Tibial artery (tissue), 4 donors: ENCODE results near the gene COX4I1.

ENCODE experiments used
- DNase-seq, 2 donors: peaks; one replicate each; pipeline ENCODE4 v3.0.0-alpha.2; 2019
- H3K27ac ChIP-seq, 2 donors: fragments of 200-600 bp; sonication (generic) in 1 of 2; 1 replicate in 1 of 2; 2 replicates in 1 of 2; pipeline ENCODE4 v1.5.1; 2018 to 2019; ENCODE audit warnings: mild to moderate bottlenecking in 1 of 2
- H3K27me3 ChIP-seq, 2 donors: fragments of 200-600 bp; sonication (generic) in 1 of 2; one replicate each; pipeline versions ENCODE4 v1.5.1 to v1.6.0; 2016 to 2019
- H3K36me3 ChIP-seq, 3 donors: fragments of 200-600 bp; sonication (generic) in 2 of 3; one replicate each; pipeline ENCODE4 v1.5.1; 2016 to 2019; ENCODE audit warnings: mild to moderate bottlenecking in 2 of 3
- H3K4me1 ChIP-seq, 4 donors: fragments of 200-600 bp; sonication (generic) in 2 of 4; 1 replicate in 3 of 4; 2 replicates in 1 of 4; pipeline ENCODE4 v1.5.1; 2016 to 2019
- H3K4me3 ChIP-seq, 2 donors: fragments of 200-600 bp; sonication (generic) in 1 of 2; 1 replicate in 1 of 2; 2 replicates in 1 of 2; pipeline ENCODE4 v1.5.1; 2018 to 2019; ENCODE audit warnings: mild to moderate bottlenecking in 2 of 2
- H3K9me3 ChIP-seq, 3 donors: fragments of 200-600 bp; sonication (generic) in 1 of 3; one replicate each; pipeline ENCODE4 v1.5.1; 2016 to 2019
- intact Hi-C: fragments of 100-400 bp; cut with DNase I; formaldehyde crosslinking; loops from one replicate; pipeline ENCODE4 v1.15.0; 2023; ENCODE audit warnings: low total_unique reads
- TF ChIP-seq, protein P1 (sequence below), 2 experiments: fragments of 200-600 bp in 1 of 2; fragments of 450-650 bp in 1 of 2; IDR thresholded peaks; one replicate each; pipeline ENCODE4 v1.5.1; 2017 to 2019; ENCODE audit warnings: antibody characterized with exemption in 2 of 2, mild to moderate bottlenecking in 1 of 2, moderate library complexity in 1 of 2

COX4I1 gene

DNA sequence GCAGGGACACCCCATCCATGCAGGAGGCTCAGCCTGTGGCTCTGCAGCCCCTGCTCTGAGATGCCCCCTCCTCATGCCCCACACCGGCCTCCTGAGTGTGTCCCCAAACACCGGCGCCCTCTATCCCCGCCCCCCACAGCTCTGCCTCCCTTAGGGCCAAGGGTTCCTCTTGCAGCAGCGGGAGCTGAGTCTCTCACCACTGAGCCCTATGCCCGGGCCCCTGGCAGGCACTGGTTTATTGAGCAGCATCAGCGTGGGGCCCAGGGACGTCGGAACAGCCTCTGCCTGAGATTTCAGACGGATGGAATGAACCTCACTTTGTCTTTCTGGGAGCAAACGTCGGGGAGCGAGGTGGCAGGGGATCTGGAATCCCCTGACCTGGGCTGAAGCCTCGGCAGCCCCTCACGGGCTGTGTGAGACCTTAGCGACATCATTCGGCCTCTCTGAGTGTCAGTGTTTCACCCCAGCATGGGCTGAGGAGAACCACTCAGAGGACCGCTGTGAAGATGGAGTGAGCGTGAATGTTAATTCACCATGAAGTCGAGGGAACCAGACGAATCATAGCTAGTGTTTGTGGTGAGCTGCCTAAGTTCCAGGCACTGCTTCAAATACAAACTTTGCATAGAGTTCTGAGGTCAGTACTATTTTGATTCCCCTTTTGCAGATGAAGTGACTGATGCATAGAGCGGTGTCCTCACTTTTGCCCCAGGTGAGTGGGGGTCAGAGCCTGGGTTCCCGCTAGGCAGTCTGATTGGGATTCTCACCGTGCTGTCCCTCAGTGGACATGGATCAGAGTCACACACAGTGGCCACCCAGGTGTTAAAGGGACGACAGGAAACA lies 43.3 kb upstream of the COX4I1 start:
- H3K36me3 ChIP-seq: no peaks in the 10 kb centered on the region
- TF ChIP-seq, protein P1, sequence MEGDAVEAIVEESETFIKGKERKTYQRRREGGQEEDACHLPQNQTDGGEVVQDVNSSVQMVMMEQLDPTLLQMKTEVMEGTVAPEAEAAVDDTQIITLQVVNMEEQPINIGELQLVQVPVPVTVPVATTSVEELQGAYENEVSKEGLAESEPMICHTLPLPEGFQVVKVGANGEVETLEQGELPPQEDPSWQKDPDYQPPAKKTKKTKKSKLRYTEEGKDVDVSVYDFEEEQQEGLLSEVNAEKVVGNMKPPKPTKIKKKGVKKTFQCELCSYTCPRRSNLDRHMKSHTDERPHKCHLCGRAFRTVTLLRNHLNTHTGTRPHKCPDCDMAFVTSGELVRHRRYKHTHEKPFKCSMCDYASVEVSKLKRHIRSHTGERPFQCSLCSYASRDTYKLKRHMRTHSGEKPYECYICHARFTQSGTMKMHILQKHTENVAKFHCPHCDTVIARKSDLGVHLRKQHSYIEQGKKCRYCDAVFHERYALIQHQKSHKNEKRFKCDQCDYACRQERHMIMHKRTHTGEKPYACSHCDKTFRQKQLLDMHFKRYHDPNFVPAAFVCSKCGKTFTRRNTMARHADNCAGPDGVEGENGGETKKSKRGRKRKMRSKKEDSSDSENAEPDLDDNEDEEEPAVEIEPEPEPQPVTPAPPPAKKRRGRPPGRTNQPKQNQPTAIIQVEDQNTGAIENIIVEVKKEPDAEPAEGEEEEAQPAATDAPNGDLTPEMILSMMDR (IDR thresholded peaks at IDR 0.05): no peak
- no peaks in the 10 kb centered on the region for H3K9me3 ChIP-seq
- intact Hi-C loops: no loop called here
- no peak overlapping the region for H3K27ac ChIP-seq
- H3K27me3 ChIP-seq: peaks cover 0 to 56% of the 10 kb centered on the region in 2 donors
- H3K4me3 ChIP-seq: no peak overlapping the region
- no peak for DNase-seq
- peaks cover 0 to 15% (median 4%) of the 10 kb centered on the region in 4 donors for H3K4me1 ChIP-seq

DNA sequence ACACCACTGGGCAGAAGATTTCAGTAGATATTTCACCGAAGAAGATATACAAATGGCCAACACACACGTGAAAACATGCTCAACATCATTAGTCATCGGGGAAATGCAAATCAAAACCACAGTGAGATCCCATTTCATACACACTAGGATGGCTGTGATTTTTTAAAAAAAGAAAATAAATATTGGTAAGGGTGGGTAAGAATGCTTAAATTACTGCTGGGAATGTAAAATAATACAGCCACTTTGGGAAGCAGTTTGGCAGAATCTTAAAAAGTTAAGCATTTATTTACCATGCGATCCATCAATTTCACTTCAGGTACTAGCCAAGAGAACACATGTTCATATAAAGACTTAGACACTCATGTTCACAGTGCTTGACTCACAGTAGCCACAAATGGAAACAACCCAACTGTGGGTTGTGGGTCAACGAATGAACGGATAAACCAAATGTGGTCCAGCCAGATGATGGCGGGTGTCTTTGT lies 42.1 kb upstream of the COX4I1 start:
- DNase-seq: no peak
- Histone ChIP-seq H3K9me3 (no peaks in the 10 kb centered on the region), H3K27ac (no peak overlapping the region), H3K27me3 (peaks cover 0 to 48% of the 10 kb centered on the region in 2 donors), H3K36me3 (no peaks in the 10 kb centered on the region), H3K4me1 (peaks cover 0 to 4% (median 0%) of the 10 kb centered on the region in 4 donors), H3K4me3 (no peak overlapping the region)
- intact Hi-C loops: no loop called here
- TF ChIP-seq, protein P1 (IDR thresholded peaks at IDR 0.05): no peak

DNA sequence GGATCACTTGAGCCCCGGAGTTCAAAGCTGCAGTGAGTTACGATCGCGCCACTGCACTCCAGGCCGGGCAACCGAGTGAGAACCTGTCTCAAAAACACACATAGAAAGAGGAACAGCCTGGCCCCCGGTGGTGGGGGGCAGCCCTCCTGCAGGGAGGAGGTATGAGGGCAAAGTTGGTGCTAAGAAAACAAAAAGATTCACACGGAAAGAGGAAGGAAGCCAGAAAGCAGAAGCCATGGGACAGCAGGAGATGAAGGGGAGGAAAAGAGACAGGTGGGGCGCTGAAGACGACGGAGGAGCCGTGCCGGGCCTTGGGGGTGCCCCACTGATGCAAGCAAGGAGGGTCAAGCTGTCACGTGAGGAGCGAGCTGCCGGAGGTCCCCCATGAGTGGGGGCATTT lies 40.4 kb upstream of the COX4I1 start:
- Histone ChIP-seq H3K27me3 (peaks cover 0 to 40% of the 10 kb centered on the region in 2 donors), H3K4me3 (no peak overlapping the region), H3K9me3 (no peaks in the 10 kb centered on the region), H3K27ac (no peak overlapping the region), H3K36me3 (no peaks in the 10 kb centered on the region), H3K4me1 (no peaks in the 10 kb centered on the region)
- TF ChIP-seq, protein P1 (IDR thresholded peaks at IDR 0.05): no peak
- intact Hi-C loops: no loop called here
- DNase-seq: no peak

DNA sequence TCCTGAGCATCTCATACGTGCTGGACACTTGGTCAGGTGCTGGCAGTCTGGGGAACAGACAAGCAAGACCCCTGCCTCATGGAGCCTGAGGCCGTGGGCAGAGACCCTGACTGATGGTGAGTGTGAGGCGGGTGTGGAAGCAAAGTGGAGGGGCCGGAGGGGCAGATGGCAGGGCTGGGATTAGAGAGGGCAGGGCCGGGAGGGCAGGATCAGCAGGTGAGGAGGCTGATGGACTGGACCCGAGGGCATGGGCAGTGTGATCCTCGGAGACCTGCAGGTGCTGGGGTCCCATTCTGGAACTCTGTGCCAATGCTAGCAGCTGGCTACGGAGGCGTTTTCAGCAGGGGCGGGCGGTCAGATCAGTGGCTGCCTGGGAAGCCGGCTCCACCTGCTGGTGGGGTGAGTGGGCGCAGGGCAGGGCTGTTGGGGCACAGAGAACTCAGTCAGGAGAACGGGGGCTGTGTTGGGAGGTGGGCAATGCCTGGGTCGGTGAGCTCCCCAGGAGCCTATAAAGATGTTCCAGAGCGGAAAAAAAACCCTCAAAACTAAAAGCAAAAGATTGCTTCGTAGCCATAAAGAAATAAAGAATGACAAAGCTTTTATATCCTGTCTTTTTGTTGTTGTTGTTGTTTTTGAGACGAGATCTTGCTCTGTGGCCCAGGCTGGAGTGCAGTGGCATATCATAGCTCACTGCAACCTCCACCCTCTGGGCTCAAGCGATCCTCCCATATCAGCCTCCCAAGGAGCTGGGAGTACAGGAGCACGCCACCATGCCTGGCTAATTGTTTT lies 39.7 kb upstream of the COX4I1 start:
- TF ChIP-seq, protein P1 (IDR thresholded peaks at IDR 0.05): no peak
- intact Hi-C loops: no loop called here
- no peaks in the 10 kb centered on the region for H3K4me1 ChIP-seq
- no peaks in the 10 kb centered on the region for H3K36me3 ChIP-seq
- H3K4me3 ChIP-seq: no peak overlapping the region
- no peak for DNase-seq
- no peaks in the 10 kb centered on the region for H3K9me3 ChIP-seq
- H3K27me3 ChIP-seq: peaks cover 0 to 38% of the 10 kb centered on the region in 2 donors
- no peak overlapping the region for H3K27ac ChIP-seq

DNA sequence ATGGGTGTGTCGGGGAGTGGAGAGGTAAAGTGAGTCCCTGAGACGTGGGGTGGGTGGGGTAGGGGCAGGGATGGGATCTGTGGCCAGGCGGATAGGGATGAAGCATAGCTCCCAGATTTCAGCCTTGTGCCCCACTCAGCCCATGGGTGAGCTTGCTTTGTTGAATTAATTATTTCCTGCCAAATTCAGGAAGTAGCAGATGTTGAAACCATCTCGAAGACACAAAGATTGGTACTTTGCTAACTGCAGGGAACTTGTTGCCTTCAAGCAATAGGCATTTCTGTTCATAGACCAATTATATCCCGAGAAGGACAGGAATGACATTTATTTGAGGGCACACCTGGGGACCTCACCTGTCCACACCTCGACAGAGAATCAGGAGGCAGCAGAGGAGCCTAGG lies 37.6 kb upstream of the COX4I1 start:
- no peaks in the 10 kb centered on the region for H3K36me3 ChIP-seq
- H3K4me1 ChIP-seq: no peaks in the 10 kb centered on the region
- H3K27ac ChIP-seq: no peak overlapping the region
- TF ChIP-seq, protein P1 (IDR thresholded peaks at IDR 0.05): no peak
- intact Hi-C loops: no loop called here
- DNase-seq: no peak
- H3K4me3 ChIP-seq: no peak overlapping the region
- H3K9me3 ChIP-seq: no peaks in the 10 kb centered on the region
- peaks cover 0 to 41% of the 10 kb centered on the region in 2 donors for H3K27me3 ChIP-seq
